HG02642 (cell line): ENCODE results near the gene KREMEN2.
"Not testable (repeated sequence)": the region's sequence is repeated elsewhere in the genome, so short reads cannot be mapped to it uniquely, and the experiment has no call there.

Experiments used
- ATAC-seq: cut with Tn5 transposase; IDR thresholded peaks from one replicate; pipeline ENCODE4 v1.9.1; 2021; ENCODE audit warnings: mild to moderate bottlenecking; ENCODE audit not compliant: unreplicated experiment, poor library complexity

KREMEN2 gene

GRCh38 chr16:2963723-2964474 is at the start of gene KREMEN2:
Gene KREMEN2, plus strand, starts transcription at chr16:2964275. Its CDS starts 246 bp downstream, at chr16:2964521.
- ATAC-seq, result no peak

GRCh38 chr16:2915196-2915929 is 48.7 kb upstream of the KREMEN2 start:
- ATAC-seq, result no peak

GRCh38 chr16:2919511-2920255 is 44.4 kb upstream of the KREMEN2 start:
- no peak for ATAC-seq

GRCh38 chr16:2923481-2923880 is 40.6 kb upstream of the KREMEN2 start:
- no peak for ATAC-seq

- ATAC-seq, result no peak
Observed at GRCh38 chr16:2924901-2925755, 38.9 kb upstream of the KREMEN2 start.

- ATAC-seq, result no peak
Observed at GRCh38 chr16:2925951-2926649, 38.0 kb upstream of the KREMEN2 start.

- ATAC-seq, result no peak
Observed at GRCh38 chr16:2926650-2926999, 37.5 kb upstream of the KREMEN2 start.

GRCh38 chr16:2927010-2927646 is 36.9 kb upstream of the KREMEN2 start:
- ATAC-seq, result peak; percentile 74

GRCh38 chr16:2928151-2928550 is 35.9 kb upstream of the KREMEN2 start:
- not testable (repeated sequence) for ATAC-seq

- no peak for ATAC-seq
Observed at GRCh38 chr16:2928796-2929195, 35.3 kb upstream of the KREMEN2 start.

- ATAC-seq, result no peak
Observed at GRCh38 chr16:2929693-2930092, 34.4 kb upstream of the KREMEN2 start.

- no peak for ATAC-seq
Observed at GRCh38 chr16:2930236-2930635, 33.8 kb upstream of the KREMEN2 start.

- not testable (repeated sequence) for ATAC-seq
Observed at GRCh38 chr16:2931231-2931914, 32.7 kb upstream of the KREMEN2 start.

- ATAC-seq, result no peak
Observed at GRCh38 chr16:2933136-2933535, 30.9 kb upstream of the KREMEN2 start.

GRCh38 chr16:2933701-2934100 is 30.4 kb upstream of the KREMEN2 start:
- no peak for ATAC-seq

GRCh38 chr16:2934450-2934849 is 29.6 kb upstream of the KREMEN2 start:
- ATAC-seq, result no peak

GRCh38 chr16:2936436-2937011 is 27.6 kb upstream of the KREMEN2 start:
- ATAC-seq, result no peak

GRCh38 chr16:2937170-2937569 is 26.9 kb upstream of the KREMEN2 start:
- no peak for ATAC-seq
